LNCaP clone FGC (cell line): ENCODE measurements around the gene SLC44A5.

Source experiments
- DNase-seq: peaks from one replicate; pipeline ENCODE4 v3.0.0-alpha.2; 2011; ENCODE audit warnings: low read depth
- H3K4me3 ChIP-seq: 2 replicates; pipeline ENCODE4 v1.5.1; 2011; ENCODE audit warnings: mild to moderate bottlenecking, low read depth, low read length, control low read depth
- CTCF ChIP-seq: IDR thresholded peaks from 2 replicates; pipeline ENCODE4 v1.5.1; 2012; ENCODE audit warnings: mild to moderate bottlenecking; ENCODE audit not compliant: control insufficient read depth, insufficient read depth; ENCODE audit errors: extremely low read depth

The SLC44A5 gene

GRCh38 chr1:75470448-75470847 lies 140.5 kb downstream of the SLC44A5 start:
- DNase-seq, result no peak
- no peak overlapping the region for H3K4me3 ChIP-seq
- TF ChIP-seq CTCF, result no peak

- no peak for TF ChIP-seq CTCF
- DNase-seq, result no peak
- no peak overlapping the region for H3K4me3 ChIP-seq
These were observed 141.2 kb downstream of the SLC44A5 start for GRCh38 chr1:75469586-75470173.

DNA sequence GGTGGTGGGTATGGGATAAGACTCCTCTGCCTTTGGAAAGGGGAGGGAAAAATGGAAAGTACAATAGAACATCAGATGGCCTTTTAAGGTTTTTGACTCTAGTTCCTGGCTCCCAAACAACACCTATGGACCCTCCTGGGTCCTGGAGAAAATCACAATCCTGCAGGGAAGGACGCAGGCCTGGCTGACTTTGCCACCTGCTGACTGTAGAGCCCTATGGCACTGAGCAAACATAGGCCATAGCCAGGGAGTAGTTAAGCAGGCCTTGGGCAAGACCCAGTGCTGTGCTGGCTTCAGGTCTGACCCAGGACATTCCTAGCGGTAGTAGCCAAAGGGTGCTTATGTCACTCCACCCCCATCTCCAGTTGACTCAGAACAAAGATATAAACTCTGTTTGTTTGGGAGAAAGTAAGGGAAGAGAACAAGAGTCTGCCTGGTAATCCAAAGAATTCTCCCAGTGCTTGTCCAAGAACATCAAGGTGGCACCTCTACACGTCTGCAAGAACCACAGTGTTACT lies 149.0 kb downstream of the SLC44A5 start:
- no peak for DNase-seq
- no peak; the same call in 1 of the 2 replicates for TF ChIP-seq CTCF
- no peak overlapping the region for H3K4me3 ChIP-seq

DNA sequence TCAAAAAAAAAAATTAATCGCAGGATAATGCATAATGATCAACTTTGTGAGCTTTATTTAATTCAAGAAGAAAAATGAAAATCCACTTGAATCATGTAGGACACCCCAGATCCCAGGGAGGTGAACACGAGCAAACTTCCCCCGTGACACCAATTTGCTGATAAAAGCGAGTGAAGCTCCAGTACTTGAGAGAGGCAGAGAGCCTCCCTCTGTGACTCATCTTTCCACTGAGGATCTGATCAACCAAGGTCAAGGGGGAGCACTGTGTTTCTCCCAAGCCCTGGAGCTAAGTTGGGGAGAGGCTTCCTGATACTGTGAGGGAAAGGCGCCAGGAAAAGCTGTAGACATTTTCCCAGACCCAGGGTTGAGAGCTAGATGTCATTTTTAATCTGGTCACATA lies 160.9 kb downstream of the SLC44A5 start:
- H3K4me3 ChIP-seq, result no peak overlapping the region
- TF ChIP-seq CTCF, result no peak
- DNase-seq, result no peak

- DNase-seq, result no peak
- no peak overlapping the region for H3K4me3 ChIP-seq
- TF ChIP-seq CTCF, result no peak
These were observed 166.7 kb downstream of the SLC44A5 start for GRCh38 chr1:75444220-75444619.

DNA sequence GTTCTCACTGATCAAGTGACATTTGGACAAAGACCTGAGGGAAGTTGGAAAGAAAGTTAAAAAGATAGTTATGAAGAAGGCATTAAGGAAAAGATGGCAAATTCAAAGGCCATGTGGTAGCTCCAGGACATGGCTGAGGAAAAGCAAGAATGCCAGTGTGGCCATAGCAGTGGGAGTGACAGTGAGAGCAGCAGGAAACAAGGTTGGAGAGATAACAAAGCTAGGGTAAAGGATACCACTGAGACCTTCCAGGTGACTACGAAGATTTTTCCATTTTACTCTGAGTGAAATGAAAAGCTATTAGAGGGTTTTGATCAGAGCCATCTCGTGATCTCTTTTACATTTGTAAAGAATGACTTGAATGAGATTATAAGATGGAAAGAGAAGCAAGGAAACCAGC lies 170.6 kb downstream of the SLC44A5 start:
- no peak for DNase-seq
- no peak for TF ChIP-seq CTCF

GRCh38 chr1:75438355-75438754 lies 172.6 kb downstream of the SLC44A5 start:
- no peak for TF ChIP-seq CTCF
- H3K4me3 ChIP-seq, result no peak overlapping the region
- DNase-seq, result no peak

More for the DNA sequence above, 170.6 kb downstream of the SLC44A5 start:
- H3K4me3 ChIP-seq, result no peak overlapping the region
